Stomach (tissue), 9 donors: ENCODE measurements around the gene PTPRG. TPM values are rescaled to one million over a fixed set of nuclear protein-coding genes. Genes with fewer than 3 reads are reported as not detected.

Experiments used
- DNase-seq, 2 donors: peaks; one replicate each; pipeline versions ENCODE4 v3.0.0 to v3.0.0-alpha.2; 2013 to 2019
- H3K27ac ChIP-seq, 5 donors: fragments of 200-600 bp in 4 of 5; sonication (generic) in 4 of 5; one replicate each; pipeline ENCODE4 v1.5.1; 2013 to 2019; ENCODE audit warnings: mild to moderate bottlenecking in 1 of 5, moderate library complexity in 1 of 5
- H3K27me3 ChIP-seq, 3 donors: fragments of 200-600 bp; sonication (generic); one replicate each; pipeline ENCODE4 v1.5.1; 2017 to 2019; ENCODE audit warnings: mixed run types in 1 of 3
- H3K36me3 ChIP-seq, 4 donors: fragments of 200-600 bp; sonication (generic); 1 replicate in 3 of 4; 2 replicates in 1 of 4; pipeline ENCODE4 v1.5.1; 2016 to 2019
- H3K4me1 ChIP-seq, 4 donors: fragments of 200-600 bp; sonication (generic); one replicate each; pipeline ENCODE4 v1.5.1; 2016 to 2019
- H3K4me3 ChIP-seq, 4 donors: fragments of 200-600 bp; sonication (generic) in 3 of 4; one replicate each; pipeline ENCODE4 v1.5.1; 2016 to 2019; ENCODE audit warnings: mild to moderate bottlenecking in 1 of 4
- H3K9me3 ChIP-seq, 4 donors: fragments of 200-600 bp; sonication (generic); one replicate each; pipeline ENCODE4 v1.5.1; 2016 to 2019
- CTCF ChIP-seq, 7 experiments: fragments of 450-650 bp in 4 of 7; fragments of 200-600 bp in 3 of 7; sonication (generic) in 3 of 7; IDR thresholded peaks; one replicate each; pipeline ENCODE4 v1.5.1; 2016 to 2019; ENCODE audit warnings: antibody characterized with exemption in 7 of 7, control low read depth in 2 of 7, mild to moderate bottlenecking in 1 of 7
- EP300 ChIP-seq: sonication (generic); formaldehyde crosslinking; IDR thresholded peaks from one replicate; pipeline ENCODE4 v1.6.1; 2017; ENCODE audit warnings: antibody characterized with exemption
- POLR2A ChIP-seq, 4 donors: fragments of 450-650 bp; IDR thresholded peaks; one replicate each; pipeline ENCODE4 v1.6.1; 2016; ENCODE audit warnings: antibody characterized with exemption in 4 of 4, control low read depth in 2 of 4, mild to moderate bottlenecking in 1 of 4, moderate library complexity in 1 of 4
- POLR2AphosphoS5 ChIP-seq, 3 donors: sonication (generic); formaldehyde crosslinking; IDR thresholded peaks; one replicate each; pipeline ENCODE4 v1.6.1; 2016; ENCODE audit warnings: antibody characterized with exemption in 3 of 3
- WGBS, 5 donors: extraction: QIAGEN DNeasy Blood & Tissue Kit in 3 of 5; methylation state at CpG; one replicate each; pipeline versions ENCODE4 v1.1.5 to v1.1.7; 2013 to 2018; 5-methylcytosine and 5-hydroxymethylcytosine counted together
- intact Hi-C: fragments of 100-400 bp; cut with DNase I; formaldehyde crosslinking; loops from one replicate; pipeline ENCODE4 v1.15.1; 2023; ENCODE audit warnings: low total_unique reads
- polyA plus RNA-seq, 3 donors: library from polyadenylated mRNA; stranded (reverse); fragments of 200-250 nt; gene quantifications; one replicate each; pipeline ENCODE4 v1.2.3, GENCODE V29; 2013
- total RNA-seq, 5 donors: library from RNA; depleted of rRNA; stranded (reverse); fragments of >200 nt; gene quantifications; one replicate each; pipeline versions ENCODE4 v1.1.0 to v1.2.3, GENCODE V29; 2014 to 2016
- donor health status: healthy with polysubstance abuse.
- donor health status: Bipolar disorder and iron deficiency.
- donor health status: healthy.

PTPRG gene
- total and polyA plus RNA-seq, 8 donors, result 2.4 to 96.0 (median 22.0) TPM

DNA sequence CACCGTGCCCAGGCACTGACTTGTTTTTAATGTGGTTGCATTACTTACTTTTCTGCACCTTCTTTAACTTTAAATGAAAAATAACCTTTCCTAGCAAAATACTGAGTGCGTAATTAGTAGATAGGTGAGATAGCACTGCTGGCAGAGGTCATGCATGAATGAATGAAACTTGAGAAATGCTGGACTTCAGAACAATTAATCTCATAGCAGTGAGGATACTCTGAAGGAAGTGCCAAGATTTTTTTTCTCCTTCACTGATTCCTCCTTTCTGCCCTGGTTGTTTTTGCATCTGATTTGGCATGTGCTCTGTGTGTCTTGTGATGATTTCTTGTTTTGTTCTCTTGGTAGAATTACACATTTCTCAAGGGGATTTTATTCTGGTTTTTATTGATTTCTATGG is 378.9 kb downstream of the PTPRG start:
- no peaks in the 10 kb centered on the region for H3K9me3 ChIP-seq
- WGBS, 5 donors, result 87 to 97% (median 92%) methylated on average over 2 of the region's 2 CpGs
- no peak for TF ChIP-seq EP300
- TF ChIP-seq POLR2A (IDR thresholded peaks at IDR 0.05), result no peak
- no peak for TF ChIP-seq CTCF (IDR thresholded peaks at IDR 0.05)
- TF ChIP-seq POLR2AphosphoS5 (IDR thresholded peaks at IDR 0.05), result no peak
- H3K4me3 ChIP-seq, result no peak overlapping the region
- no peaks in the 10 kb centered on the region for H3K36me3 ChIP-seq
- intact Hi-C loops, result no loop called here
- H3K27me3 ChIP-seq, result no peaks in the 10 kb centered on the region
- no peak overlapping the region for H3K27ac ChIP-seq
- H3K4me1 ChIP-seq, result peaks cover 0 to 27% (median 9%) of the 10 kb centered on the region in 4 donors
- DNase-seq, result no peak

DNA sequence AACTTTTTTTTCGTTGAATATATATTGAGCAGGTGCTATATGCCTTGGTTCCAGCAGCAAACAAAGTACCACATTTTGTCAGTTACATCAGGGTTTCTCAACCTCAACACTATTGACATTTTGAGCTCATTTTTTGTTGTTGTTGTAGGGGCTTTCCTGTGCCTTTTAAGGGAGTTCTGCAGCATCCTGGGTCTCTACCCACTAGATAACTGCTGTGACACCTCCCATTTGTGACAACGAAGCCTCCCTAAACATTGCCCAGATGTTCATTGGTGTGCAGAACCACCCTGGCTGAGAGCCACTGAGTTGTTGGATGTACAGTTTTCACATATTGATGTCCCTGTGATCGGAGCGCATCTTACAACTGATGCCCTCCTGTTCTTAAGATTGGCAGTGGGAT is 382.6 kb downstream of the PTPRG start:
- no peak for DNase-seq
- no peaks in the 10 kb centered on the region for H3K27me3 ChIP-seq
- no peak overlapping the region for H3K27ac ChIP-seq
- TF ChIP-seq EP300, result no peak
- no peak for TF ChIP-seq POLR2AphosphoS5 (IDR thresholded peaks at IDR 0.05)
- no peak for TF ChIP-seq CTCF (IDR thresholded peaks at IDR 0.05)
- no peak for TF ChIP-seq POLR2A (IDR thresholded peaks at IDR 0.05)
- intact Hi-C loops, result no loop called here
- no peaks in the 10 kb centered on the region for H3K36me3 ChIP-seq
- 87 to 94% (median 91%) methylated on average over 4 of the region's 4 CpGs for WGBS, 5 donors
- H3K4me3 ChIP-seq, result no peak overlapping the region
- peaks cover 0 to 14% (median 3%) of the 10 kb centered on the region in 4 donors for H3K4me1 ChIP-seq
- H3K9me3 ChIP-seq, result no peaks in the 10 kb centered on the region

GRCh38 chr3:61944726-61945125 is 383.4 kb downstream of the PTPRG start:
- DNase-seq, result no peak
- no peaks in the 10 kb centered on the region for H3K9me3 ChIP-seq
- no peaks in the 10 kb centered on the region for H3K36me3 ChIP-seq
- no peaks in the 10 kb centered on the region for H3K27me3 ChIP-seq
- H3K4me3 ChIP-seq, result no peak overlapping the region
- TF ChIP-seq EP300 (no peak), POLR2A (IDR thresholded peaks at IDR 0.05) (no peak), CTCF (IDR thresholded peaks at IDR 0.05) (no peak), POLR2AphosphoS5 (IDR thresholded peaks at IDR 0.05) (no peak)
- no peak overlapping the region for H3K27ac ChIP-seq
- peaks cover 0 to 21% (median 0%) of the 10 kb centered on the region in 4 donors for H3K4me1 ChIP-seq
- intact Hi-C loops, result no loop called here
- 81 to 92% (median 86%) methylated on average over 6 of the region's 6 CpGs for WGBS, 5 donors

DNA sequence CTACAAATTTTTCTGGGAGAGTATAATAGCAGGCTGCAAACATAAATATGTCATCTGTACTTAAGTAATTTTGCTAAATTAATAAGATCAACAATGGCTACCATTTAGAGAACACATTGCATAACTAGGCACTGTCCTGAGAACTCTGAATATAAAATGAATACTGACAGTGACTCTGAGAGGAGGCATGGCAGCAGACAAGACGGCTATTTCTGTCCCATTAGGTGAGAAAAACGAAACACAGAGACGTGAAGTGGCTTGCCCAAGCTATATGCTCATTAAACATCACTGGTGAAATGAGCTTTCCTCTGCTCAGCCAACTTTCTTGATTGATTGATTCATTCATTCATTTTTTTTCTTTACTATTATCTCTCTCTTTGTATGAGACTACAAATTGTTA is 384.3 kb downstream of the PTPRG start:
- Histone ChIP-seq H3K4me3 (no peak overlapping the region), H3K9me3 (no peaks in the 10 kb centered on the region), H3K4me1 (peaks cover 0 to 24% (median 0%) of the 10 kb centered on the region in 4 donors), H3K27me3 (no peaks in the 10 kb centered on the region), H3K27ac (no peak overlapping the region), H3K36me3 (no peaks in the 10 kb centered on the region)
- DNase-seq, result no peak
- intact Hi-C loops, result no loop called here
- TF ChIP-seq POLR2AphosphoS5 (IDR thresholded peaks at IDR 0.05) (no peak), CTCF (IDR thresholded peaks at IDR 0.05) (no peak), EP300 (no peak), POLR2A (IDR thresholded peaks at IDR 0.05) (no peak)
- WGBS, 5 donors, result 58 to 93% (median 62%) methylated on average over 3 of the region's 3 CpGs
